Activated CD4-positive, CD25-positive, alpha-beta regulatory T cell (primary cell): Measurements from ENCODE around the gene CDPF1.

ENCODE experiments used
- DNase-seq, 4 experiments: peaks; one replicate each; lab custom pipeline; 2025; lab: John Stamatoyannopoulos, UW

The CDPF1 gene

GRCh38 chr22:46256358-46256958, 6.4 kb upstream of the CDPF1 start:
- DNase-seq: no peak

- DNase-seq: no peak
Observed at GRCh38 chr22:46251816-46252380, 1.8 kb upstream of the CDPF1 start.

GRCh38 chr22:46251266-46251665, 1.2 kb upstream of the CDPF1 start:
- no peak for DNase-seq

- DNase-seq: no peak
Observed at GRCh38 chr22:46250783-46251125, 661 bp upstream of the CDPF1 start.

GRCh38 chr22:46247443-46247975, 2.6 kb downstream of the CDPF1 start:
- no peak for DNase-seq

- no peak for DNase-seq
Observed at GRCh38 chr22:46246178-46246577, 3.9 kb downstream of the CDPF1 start.

- no peak for DNase-seq
Observed at GRCh38 chr22:46245511-46245910, 4.6 kb downstream of the CDPF1 start.

- no peak for DNase-seq
Observed at GRCh38 chr22:46244771-46245170, 5.3 kb downstream of the CDPF1 start.

GRCh38 chr22:46242076-46242475, 8.0 kb downstream of the CDPF1 start:
- no peak for DNase-seq

- DNase-seq: no peak
Observed at GRCh38 chr22:46241396-46242007, 8.6 kb downstream of the CDPF1 start.

GRCh38 chr22:46240907-46241306, 9.2 kb downstream of the CDPF1 start:
- DNase-seq: no peak

- DNase-seq: no peak
Observed at GRCh38 chr22:46240506-46240905, 9.6 kb downstream of the CDPF1 start.

- DNase-seq: no peak
Observed at GRCh38 chr22:46240073-46240472, 10.0 kb downstream of the CDPF1 start.

GRCh38 chr22:46239261-46240048, 10.6 kb downstream of the CDPF1 start:
- DNase-seq: no peak

GRCh38 chr22:46238541-46238940, 11.6 kb downstream of the CDPF1 start:
- no peak for DNase-seq

GRCh38 chr22:46237453-46238124, 12.5 kb downstream of the CDPF1 start:
- DNase-seq: no peak

- no peak for DNase-seq
Observed at GRCh38 chr22:46234969-46235368, 15.1 kb downstream of the CDPF1 start.

GRCh38 chr22:46233231-46233630, 16.9 kb downstream of the CDPF1 start:
- no peak for DNase-seq

- no peak for DNase-seq
Observed at GRCh38 chr22:46230262-46230901, 19.7 kb downstream of the CDPF1 start.

GRCh38 chr22:46229701-46230100, 20.4 kb downstream of the CDPF1 start:
- DNase-seq: no peak

GRCh38 chr22:46226577-46226976, 23.5 kb downstream of the CDPF1 start:
- DNase-seq: no peak

GRCh38 chr22:46225631-46226030, 24.5 kb downstream of the CDPF1 start:
- no peak for DNase-seq
